HG03159 (cell line): ENCODE results near the gene KAZN.
"Not testable (repeated sequence)": the region's sequence is repeated elsewhere in the genome, so short reads cannot be mapped to it uniquely, and the experiment has no call there.

Source experiments
- ATAC-seq: cut with Tn5 transposase; IDR thresholded peaks from one replicate; pipeline ENCODE4 v1.9.1; 2021; ENCODE audit warnings: mild to moderate bottlenecking, moderate library complexity; ENCODE audit not compliant: unreplicated experiment

The KAZN gene

DNA sequence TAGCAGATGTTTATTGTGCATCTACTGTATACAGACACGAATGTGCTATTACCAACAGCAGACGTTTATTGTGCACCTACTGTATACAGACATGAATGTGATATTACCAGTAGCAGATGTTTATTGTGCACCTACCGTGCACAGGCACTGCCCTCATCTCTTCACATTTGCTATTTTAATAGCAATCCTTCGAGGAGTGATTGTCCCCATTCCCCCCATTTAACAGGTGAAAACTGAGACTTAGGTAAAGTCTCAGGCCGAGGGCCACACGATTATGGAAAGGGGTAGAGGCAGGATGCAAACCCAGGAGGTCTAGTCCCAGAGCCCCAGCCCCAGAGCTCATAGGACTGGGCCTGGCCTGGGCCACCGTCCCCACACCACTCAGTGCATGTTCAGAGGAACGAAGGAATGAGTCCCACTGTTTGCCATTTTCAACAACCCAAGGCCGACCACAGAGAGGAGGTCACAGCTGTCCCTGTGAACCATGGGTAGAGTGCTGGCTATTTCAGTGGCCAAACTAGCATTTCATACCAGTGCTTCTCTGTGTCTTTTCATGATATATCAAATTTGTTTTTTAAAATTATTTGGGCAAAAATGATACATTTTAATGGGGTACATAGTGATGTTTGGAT is 440.6 kb downstream of the KAZN start:
- ATAC-seq, result no peak

DNA sequence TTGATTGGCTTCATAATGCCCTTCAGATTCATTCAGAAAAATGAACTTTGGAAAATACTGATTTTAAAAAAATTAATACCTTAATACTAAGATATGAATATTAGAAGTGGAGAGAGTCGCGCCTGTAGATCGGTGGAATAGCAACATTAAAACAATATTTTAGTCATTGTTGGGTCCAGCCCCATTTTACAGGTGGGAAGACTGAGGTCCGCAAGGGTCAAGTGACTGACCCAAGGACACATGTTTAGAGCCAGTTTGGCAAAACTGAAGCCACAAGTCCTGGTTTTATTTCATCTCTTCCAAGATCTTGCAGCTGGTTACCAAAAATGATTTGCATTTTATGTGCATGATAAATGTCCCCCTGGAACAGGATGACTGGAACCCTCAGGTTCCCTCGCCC is 441.4 kb downstream of the KAZN start:
- ATAC-seq, result no peak

DNA sequence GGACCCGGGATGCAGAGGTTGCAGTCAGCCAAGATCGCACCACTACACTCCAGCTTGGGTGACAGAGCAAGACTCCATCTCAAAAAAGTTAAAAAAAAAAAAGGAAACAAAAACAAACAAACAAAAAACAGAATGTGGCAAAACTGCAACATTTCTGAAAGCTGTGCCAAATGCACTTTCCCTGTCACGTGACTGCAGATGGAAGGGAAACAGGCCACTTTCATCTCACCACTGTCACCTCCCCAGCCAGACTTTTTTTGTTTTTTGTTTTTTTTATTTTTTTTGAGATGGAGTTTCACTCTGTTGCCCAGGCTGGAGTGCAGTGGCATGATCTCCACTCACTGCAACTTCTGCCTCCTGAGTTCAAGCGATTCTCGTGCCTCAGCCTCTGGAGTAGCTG is 442.2 kb downstream of the KAZN start:
- ATAC-seq, result not testable (repeated sequence)

DNA sequence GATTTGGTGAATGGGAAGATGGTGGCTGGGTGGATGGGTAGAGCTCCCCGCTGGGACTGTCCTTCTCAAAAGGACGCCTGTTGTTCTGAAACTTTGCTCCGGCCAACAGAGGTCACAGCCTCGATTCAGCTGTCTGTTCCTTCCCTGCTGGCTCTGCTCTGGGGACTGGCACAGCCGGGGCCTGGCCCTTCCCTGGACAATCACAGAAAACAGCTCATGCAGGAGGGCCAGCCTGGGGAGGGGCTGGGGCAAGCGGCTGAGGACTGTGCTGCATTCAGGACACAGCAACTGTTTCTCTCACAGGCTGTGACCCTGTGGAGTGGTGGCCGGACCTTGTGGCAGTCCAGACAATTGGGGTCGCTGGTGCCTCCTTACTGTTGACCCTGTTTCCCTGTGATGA is 444.4 kb downstream of the KAZN start:
- no peak for ATAC-seq

DNA sequence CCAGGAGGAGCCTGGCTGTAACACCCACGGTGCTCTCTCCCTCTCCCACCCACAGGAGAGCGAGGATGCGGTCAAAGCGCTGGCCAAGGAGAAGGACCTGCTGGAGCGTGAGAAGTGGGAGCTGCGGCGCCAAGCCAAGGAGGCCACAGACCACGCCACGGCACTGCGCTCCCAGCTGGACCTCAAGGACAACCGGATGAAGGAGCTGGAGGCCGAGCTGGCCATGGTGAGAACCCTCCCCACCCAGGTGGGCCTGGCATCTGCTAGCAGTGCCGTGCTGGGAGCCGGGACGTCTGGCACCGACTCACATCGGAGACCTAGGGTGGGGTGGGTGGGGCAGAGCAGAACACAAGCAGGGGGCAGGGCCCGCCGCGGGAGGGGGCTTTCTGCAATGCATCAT is 445.4 kb downstream of the KAZN start:
- ATAC-seq, result no peak

DNA sequence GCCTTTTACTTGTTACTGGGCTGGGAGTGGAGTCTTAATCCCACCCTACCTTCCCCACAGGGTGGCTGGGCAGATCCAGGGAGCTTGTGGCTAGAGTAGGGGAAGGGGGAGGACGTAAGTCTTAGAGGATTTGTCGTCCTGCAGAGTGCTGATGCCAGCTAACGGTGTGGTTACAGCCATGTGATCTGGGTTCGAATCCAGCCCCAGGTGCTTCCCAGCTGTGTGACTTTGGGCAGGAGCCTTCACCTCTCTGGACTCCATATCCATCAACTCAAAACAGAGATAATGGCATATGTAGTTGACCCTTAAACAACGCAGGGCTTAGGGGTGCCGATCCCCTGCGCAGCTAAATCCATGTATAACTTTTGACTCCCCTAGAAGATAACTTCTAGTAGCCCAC is 446.6 kb downstream of the KAZN start:
- ATAC-seq, result no peak

DNA sequence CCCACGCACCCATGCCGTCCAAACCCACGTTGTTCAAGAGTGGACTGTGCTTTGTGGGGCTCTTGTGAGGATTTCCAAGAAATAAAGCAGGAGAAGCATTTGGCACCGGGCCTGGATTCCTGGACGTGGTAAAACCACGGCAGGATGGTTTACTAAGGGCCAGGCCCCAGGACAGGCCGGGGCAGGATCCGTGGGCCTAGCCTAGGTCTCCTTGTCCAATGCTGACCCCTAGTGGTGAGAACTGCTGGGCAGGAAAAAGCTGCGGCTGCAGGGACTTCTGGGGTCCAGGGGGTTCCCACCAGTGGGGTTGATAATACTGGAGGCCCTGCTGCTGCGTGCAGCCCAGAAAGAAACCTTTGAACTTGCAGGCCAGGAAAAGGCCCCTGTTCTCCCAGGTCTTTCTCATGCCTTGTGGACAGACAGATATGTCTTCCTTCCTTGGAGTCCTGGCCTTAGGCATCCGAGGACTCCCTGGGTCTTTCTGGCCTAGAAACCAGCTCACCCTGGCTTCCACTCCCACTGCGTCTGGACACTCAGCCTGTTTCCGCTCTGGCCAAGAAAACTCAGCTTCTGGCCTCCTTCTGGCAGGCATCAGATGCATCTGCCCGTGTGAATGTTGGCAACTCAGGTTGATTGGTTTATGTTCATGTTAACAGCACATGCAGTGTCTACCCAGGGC is 448.1 kb downstream of the KAZN start:
- ATAC-seq, result no peak

DNA sequence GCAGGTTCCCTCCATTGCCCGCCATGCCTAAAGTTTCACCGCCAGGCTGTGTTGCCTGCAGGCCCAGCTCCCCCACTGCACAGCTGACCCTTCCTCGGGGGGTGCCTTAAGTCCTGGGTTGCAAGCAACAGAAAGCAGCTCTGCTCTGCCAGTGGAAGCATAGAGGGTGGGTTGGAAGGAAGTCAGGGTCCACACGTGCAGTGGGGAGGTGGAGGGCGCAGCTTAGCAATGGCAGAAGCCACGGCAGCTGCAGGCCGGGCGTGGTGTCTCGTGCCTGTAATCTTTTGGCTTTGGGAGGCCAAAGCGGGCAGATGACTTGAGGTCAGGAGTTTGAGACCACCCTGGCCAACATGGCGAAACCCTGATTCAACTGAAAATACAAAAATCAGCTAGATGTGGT is 448.8 kb downstream of the KAZN start:
- no peak for ATAC-seq

DNA sequence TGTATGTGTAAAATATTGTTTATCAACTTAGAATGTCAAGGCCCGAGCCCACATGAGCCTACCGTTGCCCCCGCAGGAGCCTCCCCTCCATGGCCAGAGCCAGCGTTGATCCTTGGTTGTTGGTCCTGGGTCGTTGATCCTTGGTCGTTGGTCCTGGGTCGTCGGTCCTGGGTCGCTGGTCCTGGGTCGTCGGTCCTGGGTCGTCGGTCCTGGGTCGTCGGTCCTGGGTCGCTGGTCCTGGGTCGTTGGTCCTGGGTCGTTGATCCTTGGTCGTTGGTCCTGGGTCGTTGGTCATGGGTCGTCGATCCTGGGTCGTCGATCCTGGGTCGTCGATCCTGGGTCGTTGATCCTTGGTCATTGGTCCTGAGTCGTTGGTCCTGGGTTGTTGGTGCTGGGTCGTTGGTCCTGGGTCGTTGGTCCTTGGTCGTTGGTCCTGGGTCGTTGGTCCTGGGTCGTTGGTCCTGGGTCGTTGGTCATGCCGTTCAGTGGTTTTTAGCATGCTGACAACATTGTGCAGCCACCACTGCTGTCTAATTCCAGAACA is 450.0 kb downstream of the KAZN start:
- no peak for ATAC-seq

DNA sequence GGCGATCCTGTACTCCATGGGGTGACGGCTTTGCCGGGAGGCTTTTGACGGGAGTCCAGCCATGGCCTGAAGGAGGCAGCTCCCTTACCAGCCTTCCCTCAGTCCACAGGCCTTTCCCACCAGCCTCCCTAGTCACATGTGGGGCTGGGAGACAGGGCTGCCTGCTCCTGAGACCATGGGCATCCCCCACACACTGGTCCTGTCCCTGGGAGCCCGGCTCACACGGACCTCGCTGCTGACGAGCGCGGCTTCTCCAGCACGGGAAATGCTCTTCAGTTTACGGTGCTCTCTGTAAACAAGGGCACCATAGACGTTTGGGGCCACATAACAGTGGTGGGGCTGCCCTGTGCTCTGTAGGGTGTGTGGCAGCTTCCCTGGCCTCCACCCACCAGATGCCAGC is 450.6 kb downstream of the KAZN start:
- ATAC-seq, result no peak

DNA sequence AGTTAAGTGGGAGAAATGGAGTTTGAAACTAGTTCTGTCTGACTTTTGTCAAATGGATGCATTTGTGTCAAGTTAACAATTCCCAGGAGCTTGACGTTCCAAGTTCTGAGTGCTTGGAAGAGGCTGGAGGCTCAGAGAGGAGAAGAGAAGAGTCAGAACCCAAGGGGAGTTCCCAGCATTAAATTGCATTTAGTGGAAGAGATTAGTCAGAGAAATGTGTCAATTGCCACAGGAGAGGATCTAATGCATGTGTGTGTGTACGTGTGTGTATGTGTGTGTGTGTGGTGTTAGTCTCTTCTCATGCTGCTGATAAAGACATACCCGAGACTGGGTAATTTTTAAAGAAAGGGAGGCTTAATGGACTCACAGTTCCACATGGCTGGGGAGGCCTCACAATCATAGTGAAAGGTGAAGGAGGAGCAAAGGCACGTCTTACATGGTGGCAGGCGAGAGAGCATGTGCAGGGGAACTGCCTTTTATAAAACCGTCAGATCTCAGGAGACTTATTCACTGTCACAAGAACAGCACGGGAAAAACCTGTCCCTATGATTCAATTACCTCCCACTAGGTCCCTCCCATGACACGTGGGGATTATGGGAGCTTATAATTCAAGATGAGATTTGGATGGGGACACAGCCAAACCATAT is 453.5 kb downstream of the KAZN start:
- no peak for ATAC-seq

DNA sequence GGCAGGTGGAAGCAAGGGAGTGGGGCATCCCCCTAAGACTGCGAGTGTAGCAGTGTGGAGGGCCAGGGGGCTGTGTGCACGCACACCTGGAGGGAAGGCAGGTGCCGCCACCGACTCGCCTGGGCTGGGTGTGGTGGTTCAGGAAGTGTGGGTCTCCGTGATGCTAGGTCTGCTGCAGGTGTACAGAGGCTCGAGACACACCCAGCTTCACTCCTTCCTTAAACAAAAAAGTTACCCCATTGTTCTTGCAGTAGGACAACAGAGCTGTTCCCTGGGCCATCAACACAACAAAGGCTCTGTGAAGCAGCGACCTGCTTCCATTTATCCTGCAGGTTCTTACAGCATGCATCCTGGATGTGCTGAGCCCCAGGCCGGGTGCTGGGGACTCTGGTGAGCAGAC is 454.7 kb downstream of the KAZN start:
- no peak for ATAC-seq

DNA sequence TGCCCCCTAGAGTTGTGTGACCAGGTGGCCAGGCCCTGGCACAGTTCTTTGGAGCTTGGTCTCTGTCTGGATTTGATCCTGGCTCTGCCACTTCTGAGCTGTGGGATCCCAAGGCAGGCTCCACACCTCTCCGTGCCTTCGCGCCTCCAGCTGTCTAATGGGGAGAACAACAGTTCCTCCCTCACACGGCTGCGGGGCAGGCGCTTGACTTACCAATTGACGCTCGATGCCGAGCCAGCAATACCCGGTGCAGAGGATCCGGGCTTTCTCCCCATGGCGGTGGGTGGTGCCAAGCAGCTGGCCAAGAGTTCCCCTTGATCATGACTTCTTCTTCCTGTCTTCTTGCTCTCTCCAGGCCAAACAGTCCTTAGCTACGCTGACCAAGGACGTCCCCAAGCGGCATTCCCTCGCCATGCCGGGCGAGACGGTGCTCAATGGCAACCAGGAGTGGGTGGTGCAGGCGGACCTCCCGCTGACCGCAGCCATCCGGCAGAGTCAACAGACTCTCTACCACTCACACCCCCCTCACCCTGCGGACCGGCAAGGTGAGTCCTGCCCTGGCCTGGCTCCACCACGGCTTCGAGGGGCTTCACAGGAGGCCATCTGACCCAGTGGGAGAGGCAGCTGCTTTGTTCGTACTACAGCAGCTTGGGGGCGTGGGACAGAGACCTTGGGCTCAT is 457.4 kb downstream of the KAZN start:
- ATAC-seq, result no peak

DNA sequence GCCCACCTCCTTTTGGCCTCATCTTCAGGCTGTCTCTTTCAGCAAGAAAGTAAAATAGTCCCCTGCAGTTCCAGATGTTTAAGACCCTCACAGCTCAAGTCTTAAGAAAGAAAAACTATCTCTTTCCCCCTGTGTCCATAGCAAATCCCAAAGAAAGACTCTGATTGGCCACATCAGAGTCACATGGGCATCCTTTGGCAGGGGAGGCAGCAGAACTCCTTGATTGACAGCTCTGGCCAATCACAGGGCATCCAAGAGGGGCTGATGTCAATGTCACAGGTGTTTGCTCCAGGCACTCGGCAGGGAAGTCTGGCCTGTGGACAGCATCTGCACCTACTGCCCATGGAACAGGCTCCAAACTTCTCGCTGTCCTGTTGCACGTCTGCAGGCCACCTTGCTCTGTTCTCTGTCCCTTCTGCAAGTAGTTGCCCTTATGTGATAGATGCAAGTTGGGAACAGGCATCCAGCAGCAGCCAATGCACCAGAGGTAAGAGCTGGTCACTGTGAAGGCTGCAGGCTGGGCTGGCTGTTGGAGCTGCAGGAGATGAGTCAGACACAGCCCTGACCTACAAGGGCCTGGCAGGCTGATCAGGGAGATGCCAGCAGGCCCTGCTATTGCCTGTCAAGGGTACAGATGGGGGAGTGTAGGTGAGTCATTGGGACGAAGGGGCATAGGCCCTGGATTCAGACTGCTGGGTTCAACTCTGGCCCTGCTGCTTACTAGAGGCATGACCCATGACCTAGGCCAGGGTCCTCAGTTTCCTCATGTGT is 458.2 kb downstream of the KAZN start:
- ATAC-seq, result no peak

DNA sequence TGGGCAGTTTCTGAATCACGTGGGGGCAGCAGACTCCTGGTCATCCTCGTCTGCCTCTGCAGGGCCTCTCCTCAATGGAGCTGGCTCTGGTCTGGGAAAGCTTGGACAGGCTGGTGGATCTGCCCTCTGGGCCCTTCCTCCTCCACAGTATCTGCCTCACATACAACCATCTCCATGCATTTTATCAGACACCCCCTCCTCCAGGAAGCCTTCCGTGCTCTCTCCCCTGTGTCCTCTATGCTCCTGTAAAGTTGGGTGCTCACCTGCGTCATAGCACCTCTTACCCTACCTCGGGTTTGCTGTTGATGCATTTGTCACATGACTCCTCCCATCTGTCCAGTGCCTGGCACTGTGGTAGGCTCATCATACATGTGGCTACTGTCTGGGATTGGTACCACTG is 459.3 kb downstream of the KAZN start:
- ATAC-seq, result no peak

DNA sequence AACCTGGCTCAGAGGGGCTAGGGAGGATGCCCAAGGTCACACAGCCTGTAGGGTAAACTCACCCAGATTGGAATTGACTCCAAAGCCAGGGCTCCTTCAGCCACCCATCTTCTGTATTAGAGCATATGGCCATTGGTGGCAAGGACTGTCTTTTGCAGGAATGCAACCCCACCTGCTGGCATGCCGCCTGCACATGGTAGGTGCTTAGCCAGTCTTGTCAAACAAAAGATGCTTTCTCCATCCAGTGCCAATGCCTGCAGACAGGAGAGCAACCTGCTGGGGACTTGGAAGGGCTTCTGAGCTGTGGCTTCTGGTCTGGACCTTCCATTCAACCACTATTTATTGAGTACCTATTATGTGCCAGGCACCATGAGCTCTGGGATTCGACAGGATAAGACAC is 459.8 kb downstream of the KAZN start:
- no peak for ATAC-seq

DNA sequence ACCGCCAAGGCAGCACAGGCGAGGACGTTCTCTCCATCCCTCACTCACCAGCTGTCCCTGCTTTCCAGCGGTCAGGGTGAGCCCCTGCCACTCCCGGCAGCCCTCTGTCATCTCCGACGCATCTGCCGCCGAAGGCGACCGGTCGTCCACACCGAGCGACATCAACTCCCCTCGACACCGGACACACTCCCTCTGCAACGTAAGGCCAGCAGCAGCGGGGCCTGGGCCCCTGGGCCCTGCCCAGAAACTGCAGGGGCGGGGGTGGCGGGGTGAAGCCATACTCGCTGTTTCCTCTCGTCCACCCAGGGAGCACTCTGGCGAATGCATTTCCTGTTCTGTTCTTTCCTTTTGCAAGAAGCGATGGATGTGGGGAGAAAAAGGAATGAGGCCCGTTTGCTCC is 461.6 kb downstream of the KAZN start:
- no peak for ATAC-seq

DNA sequence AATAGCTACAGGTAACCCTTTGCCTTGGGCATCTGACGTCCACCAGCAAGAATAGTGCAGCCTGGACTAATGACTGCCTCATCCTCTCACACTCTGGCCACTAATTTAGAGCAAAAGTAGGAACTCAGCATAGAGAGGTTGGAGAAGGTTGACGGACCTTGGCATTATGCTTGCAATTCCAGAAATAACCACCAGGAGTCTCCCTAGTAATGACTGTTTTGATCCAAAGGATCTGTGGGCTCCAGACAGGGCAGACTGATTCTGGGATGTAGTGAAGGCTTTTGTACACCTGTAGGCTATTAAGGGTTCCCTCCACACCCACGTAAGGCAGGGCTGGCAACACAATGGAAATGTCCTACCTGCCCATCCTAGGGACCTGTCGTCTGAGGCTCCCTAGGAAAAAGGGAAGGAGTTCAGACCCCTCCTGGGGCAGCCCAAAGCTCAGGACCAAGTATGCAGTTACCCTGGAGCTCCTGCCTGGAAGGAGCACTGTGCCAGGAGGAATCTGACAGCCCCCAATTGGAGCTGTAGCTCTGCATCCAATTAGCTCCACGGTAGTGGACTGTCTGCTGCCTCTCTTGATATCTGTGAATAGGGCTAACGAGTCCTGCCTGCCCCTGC is 464.1 kb downstream of the KAZN start:
- no peak for ATAC-seq

DNA sequence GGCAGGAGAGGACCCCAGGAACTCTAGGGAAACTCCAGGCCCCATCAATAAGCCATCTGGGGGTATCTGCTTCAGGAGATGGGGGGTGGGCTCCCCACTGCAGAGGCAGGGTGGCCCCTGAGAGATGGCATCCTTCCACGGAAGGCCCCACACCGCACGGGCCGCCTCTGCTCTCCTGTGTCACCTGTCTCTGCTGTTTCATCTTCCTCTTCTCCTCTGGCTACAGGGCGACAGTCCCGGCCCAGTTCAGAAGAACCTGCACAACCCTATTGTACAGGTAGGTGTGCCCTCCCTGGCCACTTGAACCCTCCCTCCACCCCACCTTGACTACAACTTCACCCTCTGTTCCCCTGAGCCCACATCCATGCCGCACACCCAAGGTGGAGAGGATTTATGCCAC is 464.9 kb downstream of the KAZN start:
- no peak for ATAC-seq

DNA sequence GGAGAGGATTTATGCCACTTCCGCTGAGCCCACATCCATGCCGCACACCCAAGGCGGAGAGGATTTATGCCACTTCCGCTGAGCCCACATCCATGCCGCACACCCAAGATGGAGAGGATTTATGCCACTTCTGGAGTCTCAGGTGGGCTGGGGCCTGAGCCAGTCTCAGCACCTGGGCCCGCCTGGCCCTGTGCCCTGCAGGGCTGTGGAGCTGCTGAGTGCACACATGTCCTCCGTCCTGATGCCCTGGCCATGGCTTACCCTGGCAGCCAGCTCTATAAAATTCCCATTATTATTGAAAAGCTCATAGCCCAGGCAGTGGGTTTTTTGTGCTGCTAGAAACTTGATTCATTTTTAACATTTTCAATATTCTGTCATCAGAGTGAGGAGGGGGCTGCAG is 465.3 kb downstream of the KAZN start:
- no peak for ATAC-seq
